Neural progenitor cell (in vitro differentiated cells): ENCODE measurements around the gene SLC4A5. TPM values are rescaled to one million over a fixed set of nuclear protein-coding genes. Genes with fewer than 3 reads are reported as not detected.
A peak's percentile ranks its signal among the peaks of the same experiment; 100 is the strongest.
"Not testable (repeated sequence)": the region's sequence is repeated elsewhere in the genome, so short reads cannot be mapped to it uniquely, and the experiment has no call there.

Source experiments
- DNase-seq: peaks from one replicate; pipeline ENCODE4 v3.0.0-alpha.2; 2016; ENCODE audit warnings: low spot score
- H2AFZ ChIP-seq: fragments of 200-600 bp; sonication (generic); replicated peaks from 2 replicates; pipeline ENCODE4 v1.6.1; 2016; ENCODE audit warnings: antibody characterized with exemption
- H3F3A ChIP-seq: fragments of 200-600 bp; sonication (generic); 2 replicates; pipeline ENCODE4 v1.6.1; 2016; ENCODE audit warnings: antibody characterized with exemption, low read depth
- H3K27ac ChIP-seq: fragments of 200-600 bp; sonication (generic); 2 replicates; pipeline ENCODE4 v1.5.1; 2016; ENCODE audit warnings: mild to moderate bottlenecking
- H3K27me3 ChIP-seq: fragments of 200-600 bp; sonication (generic); 2 replicates; pipeline ENCODE4 v1.6.1; 2016; ENCODE audit warnings: mild to moderate bottlenecking, moderate library complexity
- H3K36me3 ChIP-seq: fragments of 200-600 bp; sonication (generic); 2 replicates; pipeline ENCODE4 v1.5.1; 2016
- H3K4me1 ChIP-seq: fragments of 200-600 bp; sonication (generic); 2 replicates; pipeline ENCODE4 v1.6.1; 2016; ENCODE audit warnings: mixed run types
- H3K4me2 ChIP-seq: fragments of 200-600 bp; sonication (generic); 2 replicates; pipeline ENCODE4 v1.6.1; 2016
- H3K4me3 ChIP-seq: fragments of 200-600 bp; sonication (generic); 2 replicates; pipeline ENCODE4 v1.5.1; 2016
- H3K79me2 ChIP-seq: fragments of 200-600 bp; sonication (generic); 2 replicates; pipeline ENCODE4 v1.6.1; 2016; ENCODE audit warnings: low read depth
- H3K9ac ChIP-seq: fragments of 200-600 bp; sonication (generic); 2 replicates; pipeline ENCODE4 v1.6.1; 2016
- H3K9me3 ChIP-seq: fragments of 200-600 bp; sonication (generic); 2 replicates; pipeline ENCODE4 v1.5.1; 2016; ENCODE audit warnings: low read depth
- H4K20me1 ChIP-seq: fragments of 200-600 bp; sonication (generic); 2 replicates; pipeline ENCODE4 v1.6.1; 2016; ENCODE audit warnings: low read depth
- H3K27ac Mint-ChIP-seq: 3 replicates; pipeline ENCODE4 v1.8.0; 2021; ENCODE audit warnings: mixed read lengths
- H3K27me3 Mint-ChIP-seq: 2 replicates; pipeline ENCODE4 v1.8.0; 2022; ENCODE audit warnings: low read depth, mild to moderate bottlenecking, inconsistent platforms, moderate library complexity, mixed read lengths; ENCODE audit not compliant: insufficient read depth
- H3K36me3 Mint-ChIP-seq: 3 replicates; pipeline ENCODE4 v1.8.0; 2021; ENCODE audit warnings: mixed read lengths
- H3K4me1 Mint-ChIP-seq: 3 replicates; pipeline ENCODE4 v1.8.0; 2021; ENCODE audit warnings: mixed read lengths
- H3K4me3 Mint-ChIP-seq: 3 replicates; pipeline ENCODE4 v1.8.0; 2021; ENCODE audit warnings: mild to moderate bottlenecking, moderate library complexity, mixed read lengths
- H3K9me3 Mint-ChIP-seq: 3 replicates; pipeline ENCODE4 v1.8.0; 2020; ENCODE audit warnings: mixed read lengths
- EZH2 ChIP-seq: fragments of 200-600 bp; sonication (generic); IDR thresholded peaks from 2 replicates; pipeline ENCODE4 v1.6.1; 2017; ENCODE audit warnings: antibody characterized with exemption, mild to moderate bottlenecking, moderate library complexity
- EZH2phosphoT487 ChIP-seq: fragments of 200-600 bp; sonication (generic); IDR thresholded peaks from 2 replicates; pipeline ENCODE4 v1.6.1; 2017; ENCODE audit warnings: antibody characterized with exemption
- total RNA-seq: library from RNA; depleted of rRNA; stranded (reverse); fragments of >200 nt; gene quantifications from 2 replicates; pipeline ENCODE4 v1.2.3, GENCODE V29; 2015; ENCODE audit warnings: low replicate concordance
- TF ChIP-seq, protein P1 (sequence below): fragments of 200-600 bp; sonication (generic); IDR thresholded peaks from 2 replicates; pipeline ENCODE4 v1.5.1; 2017; ENCODE audit warnings: antibody characterized with exemption, mild to moderate bottlenecking

The SLC4A5 gene
- total RNA-seq, 1 donor from 2014 or later: 2.0 TPM

DNA sequence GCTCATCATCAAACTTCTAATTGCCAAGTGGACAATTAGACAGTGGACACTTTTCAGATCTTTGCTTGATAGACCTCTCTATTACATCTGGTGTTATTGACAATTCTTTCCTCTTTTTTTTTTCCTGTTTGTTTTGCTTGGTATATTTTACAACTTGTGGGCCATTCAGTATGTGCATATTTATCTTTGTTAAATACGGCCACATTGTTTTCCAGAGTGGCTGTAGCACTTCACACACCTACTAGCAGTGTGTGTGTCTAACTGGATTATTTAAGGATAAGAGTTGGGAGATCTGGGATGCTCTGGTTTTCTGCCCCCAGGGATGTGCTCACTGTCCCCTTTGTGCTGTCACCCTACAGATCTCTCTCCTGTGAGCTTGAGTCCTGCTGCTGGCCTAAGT, 4.1 kb upstream of the SLC4A5 start:
- no peak overlapping the region for H3K4me3 Mint-ChIP-seq
- Histone ChIP-seq H2AFZ (no peak overlapping the region), H3K79me2 (no peaks in the 10 kb centered on the region), H3K9me3 (no peaks in the 10 kb centered on the region), H3F3A (no peaks in the 10 kb centered on the region), H3K9ac (no peak overlapping the region), H3K4me1 (no peaks in the 10 kb centered on the region), H4K20me1 (no peaks in the 10 kb centered on the region), H3K4me2 (no peak overlapping the region), H3K4me3 (no peak overlapping the region), H3K27me3 (no peaks in the 10 kb centered on the region), H3K36me3 (no peaks in the 10 kb centered on the region), H3K27ac (no peak overlapping the region)
- no peak for DNase-seq
- H3K4me1 Mint-ChIP-seq: no peaks in the 10 kb centered on the region
- TF ChIP-seq EZH2phosphoT487 (no peak), EZH2 (no peak)
- TF ChIP-seq, protein P1, sequence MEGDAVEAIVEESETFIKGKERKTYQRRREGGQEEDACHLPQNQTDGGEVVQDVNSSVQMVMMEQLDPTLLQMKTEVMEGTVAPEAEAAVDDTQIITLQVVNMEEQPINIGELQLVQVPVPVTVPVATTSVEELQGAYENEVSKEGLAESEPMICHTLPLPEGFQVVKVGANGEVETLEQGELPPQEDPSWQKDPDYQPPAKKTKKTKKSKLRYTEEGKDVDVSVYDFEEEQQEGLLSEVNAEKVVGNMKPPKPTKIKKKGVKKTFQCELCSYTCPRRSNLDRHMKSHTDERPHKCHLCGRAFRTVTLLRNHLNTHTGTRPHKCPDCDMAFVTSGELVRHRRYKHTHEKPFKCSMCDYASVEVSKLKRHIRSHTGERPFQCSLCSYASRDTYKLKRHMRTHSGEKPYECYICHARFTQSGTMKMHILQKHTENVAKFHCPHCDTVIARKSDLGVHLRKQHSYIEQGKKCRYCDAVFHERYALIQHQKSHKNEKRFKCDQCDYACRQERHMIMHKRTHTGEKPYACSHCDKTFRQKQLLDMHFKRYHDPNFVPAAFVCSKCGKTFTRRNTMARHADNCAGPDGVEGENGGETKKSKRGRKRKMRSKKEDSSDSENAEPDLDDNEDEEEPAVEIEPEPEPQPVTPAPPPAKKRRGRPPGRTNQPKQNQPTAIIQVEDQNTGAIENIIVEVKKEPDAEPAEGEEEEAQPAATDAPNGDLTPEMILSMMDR: no peak
- H3K27me3 Mint-ChIP-seq: peaks cover 2% of the 10 kb centered on the region
- no peaks in the 10 kb centered on the region for H3K9me3 Mint-ChIP-seq
- H3K27ac Mint-ChIP-seq: no peak overlapping the region
- no peaks in the 10 kb centered on the region for H3K36me3 Mint-ChIP-seq

DNA sequence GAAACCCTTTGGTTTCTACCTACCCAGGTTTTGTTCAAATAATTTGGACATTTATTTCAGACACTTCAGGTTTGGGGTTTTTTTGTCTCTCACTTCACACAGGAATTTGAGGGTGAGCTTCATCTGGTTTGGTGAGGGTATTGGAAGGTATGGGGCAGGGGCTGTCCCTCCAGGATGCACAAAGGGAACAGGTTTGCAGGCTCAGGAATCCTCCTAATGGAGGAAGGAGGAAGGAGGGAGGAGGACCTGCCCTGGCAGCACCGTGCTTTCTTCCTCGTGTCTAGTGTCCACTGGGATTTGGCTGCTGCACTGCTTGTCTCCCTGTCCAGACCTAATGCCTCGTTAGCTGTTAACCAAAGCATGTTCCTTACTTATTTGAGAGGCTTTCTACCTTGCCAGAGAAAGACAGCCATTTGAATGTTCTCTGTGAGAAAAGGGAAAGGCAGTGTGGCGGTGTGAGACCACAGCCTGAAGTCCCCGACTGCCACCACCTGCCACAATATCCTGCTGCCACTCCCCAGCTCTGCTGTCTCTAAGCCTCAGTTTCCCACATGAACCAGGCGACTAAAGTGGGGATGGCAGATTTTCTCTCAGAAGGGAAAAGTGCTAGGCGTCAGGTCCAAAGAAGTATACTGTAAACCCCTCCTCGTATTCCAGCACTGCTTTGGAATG, 2.2 kb upstream of the SLC4A5 start:
- H3K27ac Mint-ChIP-seq: no peak overlapping the region
- Histone ChIP-seq H3K4me1 (no peaks in the 10 kb centered on the region), H3K4me2 (no peak overlapping the region), H3K27ac (no peak overlapping the region), H2AFZ (no peak overlapping the region), H3F3A (no peaks in the 10 kb centered on the region), H3K27me3 (no peaks in the 10 kb centered on the region), H3K4me3 (no peak overlapping the region), H3K36me3 (no peaks in the 10 kb centered on the region), H3K9ac (no peak overlapping the region), H4K20me1 (no peaks in the 10 kb centered on the region), H3K9me3 (no peaks in the 10 kb centered on the region), H3K79me2 (no peaks in the 10 kb centered on the region)
- H3K9me3 Mint-ChIP-seq: no peaks in the 10 kb centered on the region
- TF ChIP-seq EZH2 (no peak), EZH2phosphoT487 (no peak)
- TF ChIP-seq, protein P1: no peak
- DNase-seq: no peak
- no peaks in the 10 kb centered on the region for H3K4me1 Mint-ChIP-seq
- H3K27me3 Mint-ChIP-seq: peaks cover 2% of the 10 kb centered on the region
- no peak overlapping the region for H3K4me3 Mint-ChIP-seq
- no peaks in the 10 kb centered on the region for H3K36me3 Mint-ChIP-seq

DNA sequence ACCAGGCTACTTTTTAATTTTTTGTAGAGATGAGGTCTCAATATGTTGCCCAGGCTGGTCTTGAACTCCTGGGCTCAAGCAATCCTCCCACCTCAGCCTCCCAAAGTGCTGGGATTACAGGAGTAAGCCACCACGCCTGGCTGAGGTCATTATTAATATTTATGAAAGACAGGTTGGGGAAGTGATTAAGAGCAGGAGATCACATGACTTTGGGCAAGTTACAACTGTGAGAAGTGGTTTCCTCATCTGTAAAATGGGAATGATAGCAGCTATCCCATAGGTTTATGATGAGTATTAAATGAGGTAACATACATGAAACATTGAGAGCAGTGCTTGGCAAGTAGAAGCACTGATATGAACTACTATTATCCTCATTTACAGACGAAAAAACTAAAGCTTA, 7.0 kb downstream of the SLC4A5 start:
- H3K27me3 Mint-ChIP-seq, H3K9me3 Mint-ChIP-seq, H3K36me3 Mint-ChIP-seq, H3K9ac ChIP-seq, H3K79me2 ChIP-seq, H3K36me3 ChIP-seq, H3K9me3 ChIP-seq, H3K27me3 ChIP-seq, H3K27ac Mint-ChIP-seq, H3F3A ChIP-seq, H2AFZ ChIP-seq, DNase-seq, H3K4me1 ChIP-seq, H3K4me1 Mint-ChIP-seq, H3K4me3 ChIP-seq, H4K20me1 ChIP-seq, H3K27ac ChIP-seq, H3K4me2 ChIP-seq, H3K4me3 Mint-ChIP-seq: not testable (repeated sequence)

DNA sequence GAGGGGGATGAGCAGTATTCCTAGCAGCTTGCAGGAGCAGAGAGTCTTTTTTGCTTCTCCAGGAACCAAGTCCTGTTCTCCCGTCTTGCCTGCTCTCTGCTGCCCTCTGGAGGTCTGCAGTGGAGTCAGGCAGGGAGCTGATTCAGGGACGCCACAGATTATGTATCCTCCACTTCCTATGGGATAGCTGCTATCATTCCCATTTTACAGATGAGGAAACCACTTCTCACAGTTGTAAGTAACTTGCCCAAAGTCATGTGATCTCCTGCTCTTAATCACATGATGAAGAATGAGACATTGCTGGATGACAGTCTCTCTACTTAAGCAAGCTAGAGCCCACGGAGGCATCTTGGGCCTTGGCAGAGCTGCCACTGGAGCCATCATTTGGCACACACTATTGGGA, 8.3 kb downstream of the SLC4A5 start:
- Histone ChIP-seq H3K4me2 (no peak overlapping the region), H4K20me1 (no peaks in the 10 kb centered on the region), H3K9me3 (no peaks in the 10 kb centered on the region), H3K4me1 (no peaks in the 10 kb centered on the region), H3K27ac (no peak overlapping the region), H3K79me2 (no peaks in the 10 kb centered on the region), H2AFZ (no peak overlapping the region), H3F3A (no peaks in the 10 kb centered on the region), H3K36me3 (no peaks in the 10 kb centered on the region), H3K4me3 (no peak overlapping the region), H3K27me3 (no peaks in the 10 kb centered on the region), H3K9ac (no peak overlapping the region)
- no peaks in the 10 kb centered on the region for H3K4me1 Mint-ChIP-seq
- H3K4me3 Mint-ChIP-seq: no peak overlapping the region
- H3K9me3 Mint-ChIP-seq: no peaks in the 10 kb centered on the region
- DNase-seq: peak; percentile 79
- H3K27me3 Mint-ChIP-seq: no peaks in the 10 kb centered on the region
- H3K36me3 Mint-ChIP-seq: no peaks in the 10 kb centered on the region
- H3K27ac Mint-ChIP-seq: no peak overlapping the region
- TF ChIP-seq, protein P1: peak; percentile 89
- TF ChIP-seq EZH2: no peak
